Superior temporal gyrus (tissue), 1 donor: ENCODE results near the gene SYCP3.

Experiments
- DNase-seq: peaks from one replicate; pipeline ENCODE4 v3.0.0-alpha.2; 2016; ENCODE audit errors: extremely low spot score

The SYCP3 gene

GRCh38 chr12:101680240-101680639 is 59.0 kb downstream of the SYCP3 start:
- no peak for DNase-seq
